Breast epithelium (tissue), 4 donors: ENCODE data around the gene CYP24A1. TPM values are rescaled to one million over a fixed set of nuclear protein-coding genes. Genes with fewer than 3 reads are reported as not detected.

Source experiments
- DNase-seq, 2 donors: peaks; one replicate each; pipeline ENCODE4 v3.0.0-alpha.2; 2019; ENCODE audit warnings: low spot score in 2 of 2
- H3K27ac ChIP-seq, 2 donors: fragments of 200-600 bp; sonication (generic) in 1 of 2; one replicate each; pipeline ENCODE4 v1.5.1; 2016 to 2019; ENCODE audit warnings: mild to moderate bottlenecking in 1 of 2
- H3K27me3 ChIP-seq, 2 donors: fragments of 200-600 bp; sonication (generic) in 1 of 2; one replicate each; pipeline versions ENCODE4 v1.5.1 to v1.6.0; 2017 to 2019; ENCODE audit warnings: control low read depth in 1 of 2, mild to moderate bottlenecking in 1 of 2
- H3K36me3 ChIP-seq: fragments of 200-600 bp; one replicate; pipeline ENCODE4 v1.5.1; 2019
- H3K4me1 ChIP-seq, 2 donors: fragments of 200-600 bp; sonication (generic); one replicate each; pipeline ENCODE4 v1.5.1; 2016 to 2019; ENCODE audit warnings: control low read depth in 1 of 2
- H3K4me3 ChIP-seq, 3 donors: fragments of 200-600 bp; sonication (generic); 1 replicate in 2 of 3; 2 replicates in 1 of 3; pipeline ENCODE4 v1.5.1; 2016 to 2019; ENCODE audit warnings: mild to moderate bottlenecking in 3 of 3, moderate library complexity in 2 of 3
- H3K9me3 ChIP-seq, 2 donors: fragments of 200-600 bp; sonication (generic) in 1 of 2; one replicate each; pipeline ENCODE4 v1.5.1; 2016 to 2019; ENCODE audit warnings: control low read depth in 1 of 2
- CTCF ChIP-seq, 3 donors: fragments of 450-650 bp; IDR thresholded peaks; one replicate each; pipeline ENCODE4 v1.5.1; 2016 to 2017; ENCODE audit warnings: antibody characterized with exemption in 3 of 3, mild to moderate bottlenecking in 3 of 3, moderate library complexity in 3 of 3
- POLR2A ChIP-seq: fragments of 450-650 bp; IDR thresholded peaks from one replicate; pipeline ENCODE4 v1.6.1; 2016; ENCODE audit warnings: antibody characterized with exemption, mild to moderate bottlenecking, moderate library complexity
- POLR2AphosphoS5 ChIP-seq, 3 donors: sonication (generic); formaldehyde crosslinking; IDR thresholded peaks; one replicate each; pipeline ENCODE4 v1.6.1; 2017; ENCODE audit warnings: antibody characterized with exemption in 3 of 3
- intact Hi-C: fragments of 100-400 bp; cut with DNase I; formaldehyde crosslinking; loops from one replicate; pipeline ENCODE4 v1.15.1; 2023; ENCODE audit warnings: low total_unique reads
- total RNA-seq, 3 donors: library from RNA; depleted of rRNA; stranded (reverse); fragments of >200 nt; gene quantifications; one replicate each; pipeline ENCODE4 v1.1.0, GENCODE V29; 2016

CYP24A1 gene
- total RNA-seq, 3 donors from 2014 or later: 2.0 to 6.4 TPM; not detected in 1

- Histone ChIP-seq H3K9me3 (no peaks in the 10 kb centered on the region), H3K36me3 (no peaks in the 10 kb centered on the region), H3K27me3 (no peaks in the 10 kb centered on the region), H3K4me3 (no peak overlapping the region), H3K27ac (no peak overlapping the region), H3K4me1 (peaks cover 0 to 4% of the 10 kb centered on the region in 2 donors)
- DNase-seq: no peak
- TF ChIP-seq CTCF (IDR thresholded peaks at IDR 0.05): no peak
- no peak for TF ChIP-seq POLR2AphosphoS5 (IDR thresholded peaks at IDR 0.05)
- no peak for TF ChIP-seq POLR2A
- intact Hi-C loops: loop anchor here (10.0 kb wide), 1 partner anchor 109 kb away; no protein-coding TSS in a partner anchor
Observed at GRCh38 chr20:54204063-54204462, 30.3 kb upstream of the CYP24A1 start.

- intact Hi-C loops: loop anchor here (10.0 kb wide), 1 partner anchor 108 kb away; no protein-coding TSS in a partner anchor
Observed at GRCh38 chr20:54203281-54203680, 29.5 kb upstream of the CYP24A1 start.

GRCh38 chr20:54201268-54201846 lies 27.6 kb upstream of the CYP24A1 start:
- intact Hi-C loops: loop anchor here (10.0 kb wide), 1 partner anchor 107 kb away; no protein-coding TSS in a partner anchor

More at GRCh38 chr20:54203281-54203680, 29.5 kb upstream of the CYP24A1 start:
- TF ChIP-seq POLR2A (no peak), CTCF (IDR thresholded peaks at IDR 0.05) (no peak), POLR2AphosphoS5 (IDR thresholded peaks at IDR 0.05) (no peak)
- Histone ChIP-seq H3K27ac (no peak overlapping the region), H3K4me1 (no peaks in the 10 kb centered on the region), H3K36me3 (no peaks in the 10 kb centered on the region), H3K9me3 (no peaks in the 10 kb centered on the region), H3K4me3 (no peak overlapping the region), H3K27me3 (no peaks in the 10 kb centered on the region)
- DNase-seq: no peak

GRCh38 chr20:54200487-54201267 lies 26.9 kb upstream of the CYP24A1 start:
- H3K4me3 ChIP-seq: no peak overlapping the region
- H3K4me1 ChIP-seq: no peaks in the 10 kb centered on the region
- H3K9me3 ChIP-seq: no peaks in the 10 kb centered on the region
- TF ChIP-seq POLR2A: no peak
- no peak for TF ChIP-seq POLR2AphosphoS5 (IDR thresholded peaks at IDR 0.05)
- no peak for TF ChIP-seq CTCF (IDR thresholded peaks at IDR 0.05)
- H3K36me3 ChIP-seq: no peaks in the 10 kb centered on the region
- no peak for DNase-seq
- no peaks in the 10 kb centered on the region for H3K27me3 ChIP-seq
- intact Hi-C loops: loop anchor here (10.0 kb wide), 1 partner anchor 106 kb away; no protein-coding TSS in a partner anchor
- H3K27ac ChIP-seq: no peak overlapping the region

More at GRCh38 chr20:54201268-54201846, 27.6 kb upstream of the CYP24A1 start:
- no peaks in the 10 kb centered on the region for H3K4me1 ChIP-seq
- H3K27ac ChIP-seq: no peak overlapping the region
- no peaks in the 10 kb centered on the region for H3K27me3 ChIP-seq
- H3K9me3 ChIP-seq: no peaks in the 10 kb centered on the region
- no peak for TF ChIP-seq POLR2AphosphoS5 (IDR thresholded peaks at IDR 0.05)
- TF ChIP-seq CTCF (IDR thresholded peaks at IDR 0.05): no peak
- TF ChIP-seq POLR2A: no peak
- H3K4me3 ChIP-seq: no peak overlapping the region
- DNase-seq: no peak
- no peaks in the 10 kb centered on the region for H3K36me3 ChIP-seq

- intact Hi-C loops: loop anchor here (10.0 kb wide), 2 partner anchors 85 to 105 kb away; no protein-coding TSS in a partner anchor
- no peaks in the 10 kb centered on the region for H3K27me3 ChIP-seq
- no peak overlapping the region for H3K27ac ChIP-seq
- no peak overlapping the region for H3K4me3 ChIP-seq
- H3K9me3 ChIP-seq: no peaks in the 10 kb centered on the region
- TF ChIP-seq POLR2AphosphoS5 (IDR thresholded peaks at IDR 0.05) (peak in 1 of 3 donors; percentile 29), CTCF (IDR thresholded peaks at IDR 0.05) (peak; percentile 83 to 96 (median 91)), POLR2A (no peak)
- H3K36me3 ChIP-seq: no peaks in the 10 kb centered on the region
- DNase-seq: peak; percentile 75 to 78
- H3K4me1 ChIP-seq: no peaks in the 10 kb centered on the region
Observed at GRCh38 chr20:54199721-54200176, 26.0 kb upstream of the CYP24A1 start.
